CD4-positive, CD25-positive, alpha-beta regulatory T cell (primary cell): ENCODE results near the gene GALNS. TPM values are rescaled to one million over a fixed set of nuclear protein-coding genes. Genes with fewer than 3 reads are reported as not detected.
"Not testable (repeated sequence)": the region's sequence is repeated elsewhere in the genome, so short reads cannot be mapped to it uniquely, and the experiment has no call there.

Source experiments
- ATAC-seq, 2 donors: fragments of 150-1000 bp; cut with Tn5 transposase; one replicate each; pipeline ENCODE4 v1.10.0; 2021; ENCODE audit warnings: low read depth in 2 of 2, moderate number of reproducible peaks in 2 of 2, moderate library complexity in 1 of 2
- DNase-seq, 3 donors: peaks; one replicate each; pipeline versions ENCODE4 v3.0.0 to v3.0.0-alpha.2; 2012 to 2022; ENCODE audit warnings: mixed read lengths in 1 of 3
- H3K27ac ChIP-seq: one replicate; pipeline ENCODE4 v1.7.0; 2013; ENCODE audit warnings: mild to moderate bottlenecking, low read length; ENCODE audit not compliant: insufficient read depth, poor library complexity, severe bottlenecking
- H3K27me3 ChIP-seq: one replicate; pipeline ENCODE4 v1.7.0; 2013; ENCODE audit warnings: low read length; ENCODE audit not compliant: control insufficient read depth, insufficient read depth
- H3K36me3 ChIP-seq: one replicate; pipeline ENCODE4 v1.7.0; 2013; ENCODE audit warnings: mild to moderate bottlenecking, low read length, moderate library complexity; ENCODE audit not compliant: control insufficient read depth, insufficient read depth
- H3K4me1 ChIP-seq: 2 replicates; pipeline ENCODE4 v1.7.0; 2013; ENCODE audit warnings: mild to moderate bottlenecking, low read length; ENCODE audit not compliant: insufficient read depth, control insufficient read depth, poor library complexity, severe bottlenecking
- H3K4me3 ChIP-seq: one replicate; pipeline ENCODE4 v1.7.0; 2013; ENCODE audit warnings: low read depth, mild to moderate bottlenecking, low read length, moderate library complexity
- H3K9me3 ChIP-seq, 2 experiments: 1 replicate in 1 of 2; 2 replicates in 1 of 2; pipeline ENCODE4 v1.7.0; 2013; ENCODE audit warnings: low read length in 2 of 2, mild to moderate bottlenecking in 1 of 2, moderate library complexity in 1 of 2; ENCODE audit not compliant: control insufficient read depth in 2 of 2
- H3K27ac Mint-ChIP-seq, 3 donors: one replicate each; pipeline ENCODE4 v1.8.0; 2020 to 2022; ENCODE audit warnings: mild to moderate bottlenecking in 3 of 3, mixed read lengths in 3 of 3, moderate library complexity in 2 of 3
- H3K27me3 Mint-ChIP-seq: one replicate; pipeline ENCODE4 v1.8.0; 2022; ENCODE audit warnings: mild to moderate bottlenecking, mixed read lengths
- H3K36me3 Mint-ChIP-seq: one replicate; pipeline ENCODE4 v1.8.0; 2020; ENCODE audit warnings: mixed read lengths
- H3K4me1 Mint-ChIP-seq, 4 donors: one replicate each; pipeline ENCODE4 v1.8.0; 2020 to 2022; ENCODE audit warnings: mixed read lengths in 4 of 4, mild to moderate bottlenecking in 1 of 4
- H3K4me3 Mint-ChIP-seq, 4 donors: one replicate each; pipeline ENCODE4 v1.8.0; 2020 to 2022; ENCODE audit warnings: mild to moderate bottlenecking in 4 of 4, mixed read lengths in 4 of 4, moderate library complexity in 3 of 4
- H3K9me3 Mint-ChIP-seq, 7 donors: one replicate each; pipeline ENCODE4 v1.8.0; 2020 to 2022; ENCODE audit warnings: mixed read lengths in 7 of 7, mild to moderate bottlenecking in 3 of 7, moderate library complexity in 2 of 7
- polyA plus RNA-seq, 4 donors: library from polyadenylated mRNA; unstranded; fragments of 300-500 nt; fragmentation: Illumina TruSeq; gene quantifications; one replicate each; pipeline ENCODE4 v1.2.3, GENCODE V29; 2021
- total RNA-seq: library from RNA; stranded (reverse); gene quantifications from one replicate; pipeline ENCODE4 v1.2.3, GENCODE V29; 2022

GALNS gene
- total and polyA plus RNA-seq, 5 donors from 2014 or later = 8.1 to 63.1 (median 12.5) TPM

GRCh38 chr16:88774544-88775393 is 82.0 kb downstream of the GALNS start:
- no peak overlapping the region for H3K27ac Mint-ChIP-seq
- no peaks in the 10 kb centered on the region for H3K27me3 ChIP-seq
- no peak overlapping the region for H3K4me3 Mint-ChIP-seq
- H3K27ac ChIP-seq = no peak overlapping the region
- H3K9me3 Mint-ChIP-seq = no peaks in the 10 kb centered on the region
- peaks cover 0 to 48% (median 5%) of the 10 kb centered on the region in 4 donors for H3K4me1 Mint-ChIP-seq
- no peaks in the 10 kb centered on the region for H3K27me3 Mint-ChIP-seq
- no peaks in the 10 kb centered on the region for H3K9me3 ChIP-seq
- DNase-seq (no peak), ATAC-seq (no peak)
- no peaks in the 10 kb centered on the region for H3K36me3 Mint-ChIP-seq
- H3K4me1 ChIP-seq = peaks cover 60% of the 10 kb centered on the region
- H3K36me3 ChIP-seq = peaks cover 2% of the 10 kb centered on the region
- H3K4me3 ChIP-seq = no peak overlapping the region

GRCh38 chr16:88773812-88774291 is 82.9 kb downstream of the GALNS start:
- Mint-ChIP-seq H3K4me3 (peak overlapping the region in 1 of 4 donors; percentile 38), H3K27ac (no peak overlapping the region), H3K4me1 (peaks cover 0 to 50% (median 8%) of the 10 kb centered on the region in 4 donors), H3K9me3 (no peaks in the 10 kb centered on the region), H3K27me3 (no peaks in the 10 kb centered on the region), H3K36me3 (no peaks in the 10 kb centered on the region)
- ATAC-seq (no peak), DNase-seq (no peak)
- Histone ChIP-seq H3K9me3 (no peaks in the 10 kb centered on the region), H3K36me3 (peaks cover 2% of the 10 kb centered on the region), H3K27ac (no peak overlapping the region), H3K4me1 (peaks cover 56% of the 10 kb centered on the region), H3K4me3 (no peak overlapping the region), H3K27me3 (no peaks in the 10 kb centered on the region)

DNA sequence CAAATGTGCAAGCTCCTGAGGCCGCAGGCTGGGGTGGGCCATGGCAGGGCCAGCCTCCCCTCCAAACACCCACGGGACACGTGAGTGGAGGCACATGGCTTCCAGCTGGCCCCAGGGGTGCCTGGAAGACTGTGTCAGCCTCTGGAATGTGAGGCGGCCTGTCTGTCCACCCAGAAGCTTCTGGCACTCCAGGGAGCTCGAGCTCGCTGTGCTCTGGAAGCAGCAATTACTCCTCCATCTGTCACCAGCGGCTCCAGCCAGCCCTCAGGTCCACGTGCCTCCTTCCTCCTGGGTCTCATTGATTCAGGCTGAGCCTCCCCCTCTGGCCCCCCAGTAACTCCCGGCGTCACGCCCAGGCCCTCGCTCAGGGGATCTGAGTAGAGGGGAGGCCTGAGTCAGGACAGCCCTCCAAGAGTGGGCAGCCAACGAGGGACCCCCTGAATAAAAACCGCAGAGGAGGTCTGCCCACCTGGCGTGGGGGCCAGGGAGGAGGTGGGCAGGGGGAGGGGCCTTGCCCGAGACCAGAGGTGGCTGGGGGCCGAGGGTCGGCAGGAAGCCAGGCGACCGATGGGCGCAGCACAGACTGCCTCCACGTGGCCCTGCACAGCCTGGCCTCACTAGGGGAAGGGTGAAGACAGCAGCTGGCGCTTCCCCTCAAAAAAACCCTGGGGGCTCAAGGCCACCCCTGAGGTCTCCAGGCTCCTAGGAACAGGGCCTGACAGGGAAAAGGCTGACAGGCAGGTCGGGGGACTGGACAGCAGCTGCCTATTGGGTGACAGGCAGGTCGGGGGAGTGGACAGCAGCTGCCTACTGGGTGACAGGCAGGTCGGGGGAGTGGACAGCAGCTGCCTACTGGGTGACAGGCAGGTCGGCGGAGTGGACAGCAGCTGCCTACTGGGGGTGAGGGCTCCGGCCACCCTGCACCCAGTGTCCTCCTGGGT is 83.6 kb downstream of the GALNS start:
- no peaks in the 10 kb centered on the region for H3K36me3 Mint-ChIP-seq
- H3K36me3 ChIP-seq = peaks cover 2% of the 10 kb centered on the region
- no peak for DNase-seq
- H3K27ac ChIP-seq = no peak overlapping the region
- H3K9me3 Mint-ChIP-seq = no peaks in the 10 kb centered on the region
- H3K4me1 ChIP-seq = peaks cover 51% of the 10 kb centered on the region
- no peaks in the 10 kb centered on the region for H3K27me3 ChIP-seq
- no peak for ATAC-seq
- H3K9me3 ChIP-seq = no peaks in the 10 kb centered on the region
- peaks cover 0 to 46% (median 8%) of the 10 kb centered on the region in 4 donors for H3K4me1 Mint-ChIP-seq
- no peaks in the 10 kb centered on the region for H3K27me3 Mint-ChIP-seq
- H3K4me3 Mint-ChIP-seq = no peak overlapping the region
- no peak overlapping the region for H3K4me3 ChIP-seq
- no peak overlapping the region for H3K27ac Mint-ChIP-seq

GRCh38 chr16:88771781-88772180 is 85.0 kb downstream of the GALNS start:
- peaks cover 0 to 48% (median 15%) of the 10 kb centered on the region in 4 donors for H3K4me1 Mint-ChIP-seq
- not testable (repeated sequence) for ATAC-seq, H3K27ac Mint-ChIP-seq, DNase-seq, H3K4me3 Mint-ChIP-seq, H3K27me3 Mint-ChIP-seq, H3K9me3 ChIP-seq, H3K9me3 Mint-ChIP-seq, H3K4me3 ChIP-seq, H3K27me3 ChIP-seq, H3K36me3 Mint-ChIP-seq, H3K27ac ChIP-seq, H3K36me3 ChIP-seq
- peaks cover 58% of the 10 kb centered on the region for H3K4me1 ChIP-seq

DNA sequence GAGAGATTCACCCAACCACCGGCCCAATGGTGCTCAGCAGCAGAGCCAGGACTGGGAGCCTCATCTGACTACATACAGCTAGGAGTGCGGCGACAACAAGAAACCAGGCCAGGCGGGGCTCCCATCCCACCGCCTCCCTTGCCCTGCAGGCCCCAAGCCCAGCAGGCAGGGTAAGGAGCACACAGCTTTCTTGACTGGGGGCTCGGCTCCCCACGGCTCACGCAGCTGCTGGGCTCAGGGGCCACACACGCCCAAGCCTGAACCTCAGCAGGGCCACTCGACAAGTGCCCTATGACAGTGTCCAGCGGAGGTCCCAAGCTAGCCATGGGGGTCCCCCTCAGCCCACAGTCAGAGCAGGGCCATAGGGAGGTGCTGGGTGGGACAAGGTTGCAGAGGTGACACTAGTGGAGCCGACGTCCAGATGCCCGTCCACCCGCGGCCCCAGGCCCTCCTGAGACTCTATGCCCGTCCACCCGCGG is 85.4 kb downstream of the GALNS start:
- Histone ChIP-seq H3K27ac (no peak overlapping the region), H3K4me1 (peaks cover 61% of the 10 kb centered on the region)
- peaks cover 0 to 45% (median 17%) of the 10 kb centered on the region in 4 donors for H3K4me1 Mint-ChIP-seq

DNA sequence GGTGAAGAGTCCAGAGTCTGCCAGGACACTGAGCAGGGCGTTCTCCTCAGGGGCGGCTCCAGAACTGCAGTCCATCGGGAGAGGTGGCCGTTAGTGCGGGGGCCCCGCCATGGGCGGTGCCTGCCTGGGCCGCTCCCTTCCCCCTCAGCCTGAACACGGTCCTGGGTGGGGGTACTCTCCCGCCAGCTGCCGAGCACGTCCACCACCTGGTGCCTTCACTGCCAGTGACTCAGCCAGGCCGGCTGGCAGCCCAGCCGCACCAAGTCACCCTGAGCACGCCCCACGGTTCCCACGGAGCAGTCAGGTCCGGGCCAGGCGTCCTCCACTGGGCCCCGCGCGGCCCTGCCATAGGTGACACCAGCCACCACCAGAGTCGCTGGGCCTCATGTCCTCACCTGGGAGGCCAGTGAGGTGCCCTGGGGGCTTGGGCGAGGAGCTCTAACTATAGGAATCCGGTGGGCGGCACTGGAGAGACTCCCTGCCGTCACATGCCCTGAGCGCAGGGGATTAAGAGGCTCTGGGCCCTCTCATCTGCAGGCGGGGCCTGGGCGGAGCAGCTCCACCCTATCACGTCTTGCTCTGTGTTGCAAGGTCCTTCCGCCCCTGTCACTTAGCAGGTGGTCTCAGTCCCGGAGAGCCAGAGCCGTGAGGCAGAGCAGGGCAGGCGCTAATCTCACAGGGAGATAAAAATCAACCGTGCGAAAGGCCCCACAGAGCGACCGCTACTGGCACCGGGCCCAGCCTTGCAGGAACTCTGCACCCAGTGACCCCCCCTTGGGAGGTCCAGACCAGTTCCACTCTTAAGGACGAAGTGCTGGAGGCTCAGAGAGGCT is 86.1 kb downstream of the GALNS start:
- no peaks in the 10 kb centered on the region for H3K9me3 Mint-ChIP-seq
- H3K4me1 ChIP-seq = peaks cover 61% of the 10 kb centered on the region
- H3K4me3 Mint-ChIP-seq = no peak overlapping the region
- H3K36me3 Mint-ChIP-seq = no peaks in the 10 kb centered on the region
- DNase-seq (no peak), ATAC-seq (peak in 1 of 2 donors; percentile 29)
- no peaks in the 10 kb centered on the region for H3K9me3 ChIP-seq
- H3K27me3 ChIP-seq = no peaks in the 10 kb centered on the region
- no peaks in the 10 kb centered on the region for H3K36me3 ChIP-seq
- no peak overlapping the region for H3K4me3 ChIP-seq
- H3K4me1 Mint-ChIP-seq = peaks cover 0 to 47% (median 19%) of the 10 kb centered on the region in 4 donors
- H3K27ac ChIP-seq = no peak overlapping the region
- no peaks in the 10 kb centered on the region for H3K27me3 Mint-ChIP-seq
- peak overlapping the region in 1 of 3 donors; percentile 75 for H3K27ac Mint-ChIP-seq

More for the DNA sequence above, 85.4 kb downstream of the GALNS start:
- peak overlapping the region in 1 of 3 donors; percentile 75 for H3K27ac Mint-ChIP-seq
- no peaks in the 10 kb centered on the region for H3K27me3 Mint-ChIP-seq
- Histone ChIP-seq H3K4me3 (no peak overlapping the region), H3K27me3 (no peaks in the 10 kb centered on the region), H3K9me3 (no peaks in the 10 kb centered on the region), H3K36me3 (no peaks in the 10 kb centered on the region)
- no peak for ATAC-seq
- DNase-seq = no peak
- no peaks in the 10 kb centered on the region for H3K9me3 Mint-ChIP-seq
- no peaks in the 10 kb centered on the region for H3K36me3 Mint-ChIP-seq
- no peak overlapping the region for H3K4me3 Mint-ChIP-seq
